ENCODE data around the gene SOWAHC. TPM values are rescaled to one million over a fixed set of nuclear protein-coding genes. Genes with fewer than 3 reads are reported as not detected.

SOWAHC gene
- total and polyA plus RNA-seq, 2 donors (not counting 1 experiment from before 2014, with no cell fraction given) = 4.4 to 7.1 TPM

DNA sequence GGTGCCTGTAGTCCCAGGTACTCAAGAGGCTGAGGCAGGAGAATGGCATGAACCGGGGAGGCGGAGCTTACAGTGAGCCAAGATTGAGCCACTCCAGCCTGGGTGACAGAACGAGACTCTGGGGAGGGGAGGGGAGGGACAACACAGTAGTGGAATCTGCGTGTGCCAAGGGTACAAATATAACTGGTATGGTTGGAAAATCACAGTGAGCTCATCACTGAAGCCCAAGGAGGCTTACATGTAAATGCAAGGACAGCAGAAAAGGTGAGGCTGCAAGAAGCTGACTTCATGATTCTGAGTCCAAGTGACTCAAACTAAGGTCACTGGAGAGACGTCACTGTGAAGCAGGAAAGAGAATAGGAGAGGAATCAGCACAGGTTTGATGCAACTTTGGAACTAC lies 9.6 kb upstream of the SOWAHC start:
- Histone ChIP-seq H3K4me1 (ENCODE audit: control insufficient read depth, extremely low read depth, insufficient read depth, low read length) (peaks cover 15% of the 10 kb centered on the region), H4K20me1 (ENCODE audit: control insufficient read depth, extremely low read depth, insufficient read depth, low read length) (no peaks in the 10 kb centered on the region), H3K79me2 (ENCODE audit: control insufficient read depth, insufficient read depth, low read length) (peaks cover 76% of the 10 kb centered on the region), H3K27ac (ENCODE audit: insufficient read depth, low read length) (peak overlapping the region; percentile 26), H3K4me3 (replicated peaks in 1 of 4; ENCODE audit: control extremely low read depth in 1 of 4, insufficient read depth in 1 of 4, low read depth in 3 of 4, low read length in 4 of 4) (no peak overlapping the region), H3K9me3 (ENCODE audit: control insufficient read depth, insufficient read depth, low read depth, low read length) (no peaks in the 10 kb centered on the region), H3K4me2 (ENCODE audit: extremely low read depth, insufficient read depth, low read length) (no peak overlapping the region), H2AFZ (ENCODE audit: low read length) (no peak overlapping the region), H3K9ac (ENCODE audit: insufficient read depth, low read length) (no peak overlapping the region), H3K36me3 (ENCODE audit: control insufficient read depth, insufficient read depth, low read length) (no peaks in the 10 kb centered on the region), H3K27me3 (ENCODE audit: control insufficient read depth, insufficient read depth, low read length) (no peaks in the 10 kb centered on the region)
- peak; percentile 58 to 86 for DNase-seq (ENCODE audit: low read depth in 2 of 2)
- TF ChIP-seq, protein P1, sequence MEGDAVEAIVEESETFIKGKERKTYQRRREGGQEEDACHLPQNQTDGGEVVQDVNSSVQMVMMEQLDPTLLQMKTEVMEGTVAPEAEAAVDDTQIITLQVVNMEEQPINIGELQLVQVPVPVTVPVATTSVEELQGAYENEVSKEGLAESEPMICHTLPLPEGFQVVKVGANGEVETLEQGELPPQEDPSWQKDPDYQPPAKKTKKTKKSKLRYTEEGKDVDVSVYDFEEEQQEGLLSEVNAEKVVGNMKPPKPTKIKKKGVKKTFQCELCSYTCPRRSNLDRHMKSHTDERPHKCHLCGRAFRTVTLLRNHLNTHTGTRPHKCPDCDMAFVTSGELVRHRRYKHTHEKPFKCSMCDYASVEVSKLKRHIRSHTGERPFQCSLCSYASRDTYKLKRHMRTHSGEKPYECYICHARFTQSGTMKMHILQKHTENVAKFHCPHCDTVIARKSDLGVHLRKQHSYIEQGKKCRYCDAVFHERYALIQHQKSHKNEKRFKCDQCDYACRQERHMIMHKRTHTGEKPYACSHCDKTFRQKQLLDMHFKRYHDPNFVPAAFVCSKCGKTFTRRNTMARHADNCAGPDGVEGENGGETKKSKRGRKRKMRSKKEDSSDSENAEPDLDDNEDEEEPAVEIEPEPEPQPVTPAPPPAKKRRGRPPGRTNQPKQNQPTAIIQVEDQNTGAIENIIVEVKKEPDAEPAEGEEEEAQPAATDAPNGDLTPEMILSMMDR (conservative IDR thresholded peaks at IDR 0.05 in 1 of 2, IDR thresholded peaks at IDR 0.05 in 1 of 2; ENCODE audit: low read depth in 1 of 2, low read length in 2 of 2) = no peak
- no peak for TF ChIP-seq EZH2 (IDR thresholded peaks at IDR 0.05; ENCODE audit: low read length, missing control alignments)

DNA sequence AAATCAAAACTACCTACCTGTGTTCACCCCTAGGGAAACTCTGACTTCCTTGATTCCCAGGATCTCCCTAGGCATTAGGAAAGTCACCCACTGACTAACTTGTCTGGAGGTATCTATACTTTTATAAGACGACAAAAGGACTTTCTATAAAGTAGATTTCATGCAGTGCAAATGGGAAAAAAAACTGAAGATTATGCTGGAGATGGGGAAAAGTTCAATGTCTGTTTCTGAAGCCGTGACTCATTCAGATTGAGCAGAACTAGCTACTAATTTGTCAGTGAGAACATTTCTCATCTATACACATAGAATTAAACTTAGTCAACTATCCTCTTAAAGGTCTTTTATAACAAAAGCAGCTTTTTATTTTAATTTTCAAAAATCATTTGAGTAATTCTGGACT lies 6.4 kb upstream of the SOWAHC start:
- Histone ChIP-seq H3K36me3 (ENCODE audit: control insufficient read depth, insufficient read depth, low read length) (no peaks in the 10 kb centered on the region), H3K9me3 (ENCODE audit: control insufficient read depth, insufficient read depth, low read depth, low read length) (no peaks in the 10 kb centered on the region), H3K27me3 (ENCODE audit: control insufficient read depth, insufficient read depth, low read length) (no peaks in the 10 kb centered on the region), H3K4me3 (replicated peaks in 1 of 4; ENCODE audit: control extremely low read depth in 1 of 4, insufficient read depth in 1 of 4, low read depth in 3 of 4, low read length in 4 of 4) (no peak overlapping the region), H2AFZ (ENCODE audit: low read length) (no peak overlapping the region), H4K20me1 (ENCODE audit: control insufficient read depth, extremely low read depth, insufficient read depth, low read length) (no peaks in the 10 kb centered on the region), H3K4me1 (ENCODE audit: control insufficient read depth, extremely low read depth, insufficient read depth, low read length) (peaks cover 15% of the 10 kb centered on the region), H3K4me2 (ENCODE audit: extremely low read depth, insufficient read depth, low read length) (peak overlapping the region; percentile 46), H3K79me2 (ENCODE audit: control insufficient read depth, insufficient read depth, low read length) (peaks cover 80% of the 10 kb centered on the region), H3K9ac (ENCODE audit: insufficient read depth, low read length) (no peak overlapping the region), H3K27ac (ENCODE audit: insufficient read depth, low read length) (peak overlapping the region; percentile 23)
- TF ChIP-seq EZH2 (IDR thresholded peaks at IDR 0.05; ENCODE audit: low read length, missing control alignments) = no peak
- TF ChIP-seq, protein P1 (conservative IDR thresholded peaks at IDR 0.05 in 1 of 2, IDR thresholded peaks at IDR 0.05 in 1 of 2; ENCODE audit: low read depth in 1 of 2, low read length in 2 of 2) = no peak
- peak; percentile 47 to 65 for DNase-seq (ENCODE audit: low read depth in 2 of 2)

DNA sequence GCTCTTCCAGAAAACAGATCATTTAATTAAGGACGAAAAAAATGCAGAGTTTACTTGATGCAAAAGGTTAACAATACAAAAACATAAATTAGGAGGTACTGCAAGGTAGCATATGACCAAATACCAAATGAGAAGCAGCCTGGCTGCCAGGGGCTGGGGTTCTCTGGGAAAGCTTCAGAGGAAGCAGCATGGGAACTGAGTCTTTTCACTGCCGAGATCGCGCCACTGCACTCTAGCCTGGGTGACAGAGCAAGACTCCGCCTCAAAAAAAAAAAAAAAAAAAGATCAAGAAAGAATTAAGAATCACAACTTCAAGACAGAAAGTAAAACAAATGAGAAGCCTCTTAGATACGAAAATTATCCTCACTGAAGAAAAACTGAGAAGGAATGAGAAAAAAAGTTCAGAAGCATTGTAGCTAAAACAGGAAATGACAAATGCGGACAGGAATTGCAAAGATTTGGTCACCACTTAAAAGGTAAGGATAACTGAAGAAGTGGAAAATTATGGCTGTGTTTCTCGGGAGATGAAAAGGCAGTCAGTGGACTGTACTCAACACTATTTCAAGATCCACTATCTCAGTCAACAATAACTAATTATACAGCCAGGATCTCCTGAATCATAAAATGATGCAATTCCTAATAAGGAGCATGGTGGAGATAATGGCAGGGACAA lies 4.7 kb upstream of the SOWAHC start:
- peaks cover 77% of the 10 kb centered on the region for H3K79me2 ChIP-seq (ENCODE audit: control insufficient read depth, insufficient read depth, low read length)
- peak overlapping the region; percentile 9 to 38 (median 26) for H3K4me3 ChIP-seq (replicated peaks in 1 of 4; ENCODE audit: control extremely low read depth in 1 of 4, insufficient read depth in 1 of 4, low read depth in 3 of 4, low read length in 4 of 4)
- no peaks in the 10 kb centered on the region for H3K27me3 ChIP-seq (ENCODE audit: control insufficient read depth, insufficient read depth, low read length)
- DNase-seq (ENCODE audit: low read depth in 2 of 2) = peak in 1 of 2 donors; percentile 87
- H3K36me3 ChIP-seq (ENCODE audit: control insufficient read depth, insufficient read depth, low read length) = no peaks in the 10 kb centered on the region
- no peak overlapping the region for H3K9ac ChIP-seq (ENCODE audit: insufficient read depth, low read length)
- TF ChIP-seq, protein P1 (conservative IDR thresholded peaks at IDR 0.05 in 1 of 2, IDR thresholded peaks at IDR 0.05 in 1 of 2; ENCODE audit: low read depth in 1 of 2, low read length in 2 of 2) = no peak
- no peak for TF ChIP-seq EZH2 (IDR thresholded peaks at IDR 0.05; ENCODE audit: low read length, missing control alignments)
- H3K4me2 ChIP-seq (ENCODE audit: extremely low read depth, insufficient read depth, low read length) = peak overlapping the region; percentile 84
- no peak overlapping the region for H2AFZ ChIP-seq (ENCODE audit: low read length)
- H3K9me3 ChIP-seq (ENCODE audit: control insufficient read depth, insufficient read depth, low read depth, low read length) = no peaks in the 10 kb centered on the region
- H4K20me1 ChIP-seq (ENCODE audit: control insufficient read depth, extremely low read depth, insufficient read depth, low read length) = no peaks in the 10 kb centered on the region
- peak overlapping the region; percentile 48 for H3K27ac ChIP-seq (ENCODE audit: insufficient read depth, low read length)
- H3K4me1 ChIP-seq (ENCODE audit: control insufficient read depth, extremely low read depth, insufficient read depth, low read length) = peaks cover 15% of the 10 kb centered on the region
